ENCODE data around the gene ABCC11.

ABCC11 gene

GRCh38 chr16:48252013-48252412 lies 4.7 kb upstream of the ABCC11 start:
- H2AFZ ChIP-seq (ENCODE audit: low read depth, low read length), result no peak overlapping the region
- H3K4me3 ChIP-seq (ENCODE audit: low read length), result no peak overlapping the region
- H3K27ac ChIP-seq (ENCODE audit: low read length), result no peak overlapping the region
- no peaks in the 10 kb centered on the region for H3K4me1 ChIP-seq (ENCODE audit: low read length)
- peaks cover 15% of the 10 kb centered on the region for H4K20me1 ChIP-seq (ENCODE audit: insufficient read depth, low read length)
- no peaks in the 10 kb centered on the region for H3K27me3 ChIP-seq (ENCODE audit: low read depth, low read length)
- H3K9ac ChIP-seq (ENCODE audit: low read length), result no peak overlapping the region
- TF ChIP-seq EZH2phosphoT487 (IDR thresholded peaks at IDR 0.05; ENCODE audit: low read depth) (no peak), CTCF (IDR thresholded peaks at IDR 0.05; ENCODE audit: low read depth, low read length) (no peak)
- peaks cover 17% of the 10 kb centered on the region for H3K36me3 ChIP-seq (replicated peaks; ENCODE audit: low read depth, low read length)
- no peak overlapping the region for H3K4me2 ChIP-seq (ENCODE audit: low read length)
- H3K79me2 ChIP-seq (ENCODE audit: low read length), result peaks cover 41% of the 10 kb centered on the region
- no peaks in the 10 kb centered on the region for H3K9me3 ChIP-seq (ENCODE audit: insufficient read depth, low read length)

GRCh38 chr16:48250520-48251278 lies 3.4 kb upstream of the ABCC11 start:
- Histone ChIP-seq H3K79me2 (ENCODE audit: low read length) (peaks cover 54% of the 10 kb centered on the region), H3K4me1 (ENCODE audit: low read length) (peaks cover 6% of the 10 kb centered on the region), H2AFZ (ENCODE audit: low read depth, low read length) (no peak overlapping the region), H3K4me2 (ENCODE audit: low read length) (no peak overlapping the region), H3K27me3 (ENCODE audit: low read depth, low read length) (no peaks in the 10 kb centered on the region), H3K36me3 (replicated peaks; ENCODE audit: low read depth, low read length) (peaks cover 14% of the 10 kb centered on the region), H3K9ac (ENCODE audit: low read length) (no peak overlapping the region), H3K9me3 (ENCODE audit: insufficient read depth, low read length) (no peaks in the 10 kb centered on the region), H3K4me3 (ENCODE audit: low read length) (no peak overlapping the region), H4K20me1 (ENCODE audit: insufficient read depth, low read length) (peaks cover 21% of the 10 kb centered on the region), H3K27ac (ENCODE audit: low read length) (no peak overlapping the region)
- no peak for TF ChIP-seq EZH2phosphoT487 (IDR thresholded peaks at IDR 0.05; ENCODE audit: low read depth)
- TF ChIP-seq CTCF (IDR thresholded peaks at IDR 0.05; ENCODE audit: low read depth, low read length), result no peak

GRCh38 chr16:48246066-48246465 lies 1.3 kb downstream of the ABCC11 start:
- Histone ChIP-seq H3K27me3 (ENCODE audit: low read depth, low read length) (no peaks in the 10 kb centered on the region), H4K20me1 (ENCODE audit: insufficient read depth, low read length) (peaks cover 30% of the 10 kb centered on the region), H3K4me2 (ENCODE audit: low read length) (no peak overlapping the region), H3K4me1 (ENCODE audit: low read length) (peaks cover 13% of the 10 kb centered on the region), H3K9me3 (ENCODE audit: insufficient read depth, low read length) (no peaks in the 10 kb centered on the region), H3K36me3 (replicated peaks; ENCODE audit: low read depth, low read length) (no peaks in the 10 kb centered on the region), H2AFZ (ENCODE audit: low read depth, low read length) (no peak overlapping the region), H3K27ac (ENCODE audit: low read length) (no peak overlapping the region), H3K9ac (ENCODE audit: low read length) (no peak overlapping the region), H3K79me2 (ENCODE audit: low read length) (peaks cover 62% of the 10 kb centered on the region), H3K4me3 (ENCODE audit: low read length) (no peak overlapping the region)
- TF ChIP-seq CTCF (IDR thresholded peaks at IDR 0.05; ENCODE audit: low read depth, low read length) (no peak), EZH2phosphoT487 (IDR thresholded peaks at IDR 0.05; ENCODE audit: low read depth) (no peak)

GRCh38 chr16:48244863-48245195 lies 2.5 kb downstream of the ABCC11 start:
- Histone ChIP-seq H4K20me1 (ENCODE audit: insufficient read depth, low read length) (peaks cover 23% of the 10 kb centered on the region), H3K27ac (ENCODE audit: low read length) (peak overlapping the region; percentile 56; the same call in 1 of the 2 replicates), H3K9ac (ENCODE audit: low read length) (peak overlapping the region; percentile 81), H3K4me3 (ENCODE audit: low read length) (peak overlapping the region; percentile 91), H3K4me2 (ENCODE audit: low read length) (peak overlapping the region; percentile 99), H3K27me3 (ENCODE audit: low read depth, low read length) (no peaks in the 10 kb centered on the region), H3K4me1 (ENCODE audit: low read length) (peaks cover 13% of the 10 kb centered on the region), H2AFZ (ENCODE audit: low read depth, low read length) (0 out of 2 replicates have a peak overlapping the region, but pooled peaks have one; percentile 51), H3K9me3 (ENCODE audit: insufficient read depth, low read length) (no peaks in the 10 kb centered on the region), H3K79me2 (ENCODE audit: low read length) (peaks cover 54% of the 10 kb centered on the region), H3K36me3 (replicated peaks; ENCODE audit: low read depth, low read length) (no peaks in the 10 kb centered on the region)
- no peak for TF ChIP-seq EZH2phosphoT487 (IDR thresholded peaks at IDR 0.05; ENCODE audit: low read depth)
- TF ChIP-seq CTCF (IDR thresholded peaks at IDR 0.05; ENCODE audit: low read depth, low read length), result no peak

All from OCI-LY3 (cell line).